PC-3 (cell line): ENCODE data around the gene MC5R. TPM values are rescaled to one million over a fixed set of nuclear protein-coding genes. Genes with fewer than 3 reads are reported as not detected.

ENCODE experiments used
- ATAC-seq: fragments of 200-7000 bp; cut with Tn5 transposase; 2 replicates; pipeline ENCODE4 v1.9.1; 2020; ENCODE audit warnings: mild to moderate bottlenecking, moderate library complexity
- Bru-seq: library from RNA; stranded (reverse); fragments of 400-500 nt; gene quantifications from one replicate; lab custom pipeline; 2021; lab: Mats Ljungman, UMichigan
- BruChase-seq, 2 experiments: library from RNA; stranded (reverse); fragments of 400-500 nt; gene quantifications; one replicate each; lab custom pipeline; 2021; lab: Mats Ljungman, UMichigan
- BruUV-seq: library from RNA; stranded (reverse); fragments of 400-500 nt; replicated peaks from 2 replicates; lab custom pipeline; 2021; lab: Mats Ljungman, UMichigan
- CTCF ChIA-PET: fragments of 300-600 bp; sonication (Branson Sonifier 250); formaldehyde crosslinking; loops from one replicate; lab custom pipeline; 2022; ENCODE audit warnings: antibody characterized with exemption; lab: Charles Lee
- POLR2A ChIA-PET: fragments of 300-600 bp; sonication (Branson Sonifier 250); formaldehyde crosslinking; loops from one replicate; lab custom pipeline; 2022; ENCODE audit warnings: antibody characterized with exemption; ENCODE audit not compliant: unreplicated experiment; lab: Charles Lee
- DNase-seq: peaks from one replicate; pipeline ENCODE4 v3.0.0-alpha.2; 2015
- H2AFZ ChIP-seq: fragments of 300-600 bp; sonication (generic); 2 replicates; pipeline ENCODE4 v1.6.0; 2016; ENCODE audit warnings: antibody characterized with exemption, low read length
- H3F3A ChIP-seq: fragments of 300-600 bp; sonication (generic); one replicate; pipeline ENCODE4 v1.6.0; 2017; ENCODE audit warnings: antibody characterized with exemption, low read length, control low read depth, mild to moderate bottlenecking; ENCODE audit not compliant: unreplicated experiment
- H3K27ac ChIP-seq: fragments of 300-600 bp; sonication (generic); 2 replicates; pipeline ENCODE4 v1.5.1; 2016; ENCODE audit warnings: mild to moderate bottlenecking, low read length
- H3K27me3 ChIP-seq: fragments of 300-600 bp; sonication (generic); 2 replicates; pipeline ENCODE4 v1.6.1; 2016; ENCODE audit warnings: low read length, mixed read lengths
- H3K36me3 ChIP-seq: fragments of 300-600 bp; sonication (generic); 2 replicates; pipeline ENCODE4 v1.6.1; 2016; ENCODE audit warnings: low read depth, mixed run types, low read length, mixed read lengths
- H3K4me1 ChIP-seq: fragments of 300-600 bp; sonication (generic); 2 replicates; pipeline ENCODE4 v1.5.1; 2016; ENCODE audit warnings: low read length; ENCODE audit not compliant: insufficient read depth
- H3K4me2 ChIP-seq: fragments of 300-600 bp; sonication (generic); 2 replicates; pipeline ENCODE4 v1.6.0; 2016; ENCODE audit warnings: low read length
- H3K4me3 ChIP-seq: fragments of 300-600 bp; sonication (generic); 2 replicates; pipeline ENCODE4 v1.5.1; 2016; ENCODE audit warnings: mild to moderate bottlenecking, low read length, mixed read lengths
- H3K79me2 ChIP-seq: fragments of 300-600 bp; sonication (generic); 2 replicates; pipeline ENCODE4 v1.6.1; 2017; ENCODE audit warnings: low read length, mixed read lengths
- H3K9ac ChIP-seq: fragments of 300-600 bp; sonication (generic); 2 replicates; pipeline ENCODE4 v1.6.0; 2016; ENCODE audit warnings: mild to moderate bottlenecking, low read length
- H3K9me2 ChIP-seq: fragments of 300-600 bp; sonication (generic); replicated peaks from 2 replicates; pipeline ENCODE4 v1.6.1; 2016; ENCODE audit warnings: mixed run types, low read length, mixed read lengths
- H3K9me3 ChIP-seq: fragments of 300-600 bp; sonication (generic); 2 replicates; pipeline ENCODE4 v1.6.1; 2016; ENCODE audit warnings: low read length, mixed read lengths
- H4K20me1 ChIP-seq: fragments of 300-600 bp; sonication (generic); 2 replicates; pipeline ENCODE4 v1.6.1; 2016; ENCODE audit warnings: low read length, mixed read lengths
- CTCF ChIP-seq: fragments of 300-600 bp; sonication (generic); conservative IDR thresholded peaks from 2 replicates; pipeline ENCODE4 v1.5.1; 2017; ENCODE audit warnings: antibody characterized with exemption, low read depth, mild to moderate bottlenecking, low read length
- EZH2 ChIP-seq: fragments of 300-600 bp; sonication (generic); IDR thresholded peaks from one replicate; pipeline ENCODE4 v1.6.1; 2017; ENCODE audit warnings: antibody characterized with exemption, mild to moderate bottlenecking, low read length; ENCODE audit not compliant: unreplicated experiment
- EZH2phosphoT487 ChIP-seq: fragments of 300-600 bp; sonication (generic); IDR thresholded peaks from 2 replicates; pipeline ENCODE4 v1.6.1; 2018; ENCODE audit warnings: mild to moderate bottlenecking, antibody characterized with exemption, low read length, borderline replicate concordance
- intact Hi-C: fragments of 100-400 bp; cut with micrococcal nuclease; formaldehyde crosslinking; loops from 2 replicates; pipeline ENCODE4 v1.9.0; 2023
- long read RNA-seq: library from polyadenylated mRNA; unstranded; transcript quantifications from one replicate; pipeline ENCODE4 v2.0.0, GENCODE V29; 2021; ENCODE audit not compliant: unreplicated experiment
- total RNA-seq: library from RNA; depleted of rRNA; stranded (reverse); fragments of >200 nt; gene quantifications from 2 replicates; pipeline ENCODE4 v1.2.3, GENCODE V29; 2014; rRNA removed

MC5R gene
- total RNA-seq (not detected in 2 replicates), Bru-seq, nascent RNA (not detected), BruChase-seq, experiment 1, labeled RNA remaining after a 6-hour chase (not detected), BruChase-seq, experiment 2, labeled RNA remaining after a 2-hour chase (percentile 19 among the genes with signal in this experiment)
- long read RNA-seq, result 0 reads

DNA sequence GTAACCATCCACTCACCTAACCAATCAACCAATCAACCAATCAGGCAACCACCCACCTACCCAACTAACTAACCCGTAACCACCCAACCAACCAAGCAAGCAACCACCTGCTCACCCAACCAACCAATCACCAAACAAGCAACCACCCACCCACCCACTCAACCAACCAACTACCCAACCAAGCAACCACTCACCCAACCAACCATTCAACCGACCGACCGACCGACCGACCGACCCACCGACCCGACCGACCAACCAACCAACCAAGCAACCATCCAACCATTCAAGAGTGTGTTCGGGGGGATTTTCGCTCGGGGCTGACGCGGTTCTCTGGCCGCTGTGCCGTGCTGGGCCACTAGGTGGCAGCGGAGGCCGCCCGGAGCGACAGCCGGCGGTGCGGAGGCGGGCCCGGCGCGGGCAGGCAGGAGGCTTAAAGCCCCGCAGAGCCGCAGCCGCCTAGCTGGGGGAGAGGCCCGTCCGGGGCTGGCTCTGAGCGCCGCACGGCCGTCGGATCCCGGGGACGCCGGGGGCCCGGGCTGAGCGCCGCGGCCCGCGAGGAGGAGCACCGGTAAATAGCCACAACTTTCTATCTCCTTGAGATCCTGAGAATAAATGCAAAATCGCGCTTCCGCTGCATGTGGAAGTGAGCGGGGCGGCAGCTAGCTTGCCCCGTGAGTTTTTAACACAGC, at the start of gene MC5R:
MC5R (plus strand) TSS at position 443 of the 689 bp plus-strand sequence. CDS start 1,617 bp downstream, outside the sequence.
- Histone ChIP-seq H3K9ac (no peak within 1 kb of the TSS), H3K36me3 (no peaks in the 10 kb centered on the region), H3K9me2 (no peaks in the 10 kb centered on the region), H3K27me3 (peaks cover 67% of the 10 kb centered on the region), H3F3A (no peaks in the 10 kb centered on the region), H3K4me3 (peak within 1 kb of the TSS; percentile 62), H3K4me2 (peak within 1 kb of the TSS; percentile 83), H3K27ac (no peak within 1 kb of the TSS), H4K20me1 (no peaks in the 10 kb centered on the region), H2AFZ (peak within 1 kb of the TSS; percentile 62), H3K9me3 (no peaks in the 10 kb centered on the region), H3K79me2 (no peaks in the 10 kb centered on the region), H3K4me1 (peaks cover 3% of the 10 kb centered on the region; the same call in 1 of the 2 replicates)
- ATAC-seq, result peak; percentile 90
- no TSS peak for BruUV-seq
- peak; percentile 61 for DNase-seq
- TF ChIP-seq EZH2phosphoT487 (no peak), CTCF (peak; percentile 89)
- ChIA-PET POLR2A (no interaction called here), CTCF (interaction anchor here (0.6 to 0.9 kb wide), 3 partner anchors 98 to 227 kb away, joined by 3 to 7 read pairs (median 3); partner anchors contain the start of genes FAM210A and RNMT)
- intact Hi-C loops, result loop anchor here (2.0 kb wide), 1 partner anchor 263 kb away; no protein-coding TSS in a partner anchor

DNA sequence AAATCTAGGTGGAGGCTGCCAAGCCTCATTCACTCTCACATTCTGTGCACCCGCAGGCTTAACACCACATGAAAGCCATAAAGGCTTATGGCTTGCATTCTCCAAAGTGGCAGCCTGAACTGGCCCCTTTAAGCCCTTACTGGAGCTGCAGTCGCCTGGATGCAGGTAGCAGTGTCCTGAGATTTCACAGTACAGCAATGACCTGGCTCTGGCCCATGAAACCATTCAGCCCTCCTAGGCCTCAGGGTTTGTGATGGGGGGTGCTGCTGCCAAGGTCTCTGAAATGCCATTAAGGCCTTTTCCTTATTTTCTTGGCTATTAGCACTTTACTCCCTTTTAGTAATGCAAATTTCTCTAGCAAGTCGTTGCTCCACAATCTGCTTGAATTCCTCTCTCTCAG, 48.9 kb upstream of the MC5R start:
- DNase-seq (no peak), ATAC-seq (no peak)
- POLR2A ChIA-PET, result no interaction called here
- no peak overlapping the region for H3K4me2 ChIP-seq
- H3K4me3 ChIP-seq, result no peak overlapping the region
- H3K9ac ChIP-seq, result no peak overlapping the region
- BruUV-seq, result no TSS peak
- no peaks in the 10 kb centered on the region for H3K79me2 ChIP-seq
- no peak overlapping the region for H3K27ac ChIP-seq
- no peaks in the 10 kb centered on the region for H3K9me3 ChIP-seq
- no peaks in the 10 kb centered on the region for H3F3A ChIP-seq
- TF ChIP-seq EZH2 (no peak), EZH2phosphoT487 (no peak), CTCF (no peak)
- CTCF ChIA-PET, result no interaction called here
- no peaks in the 10 kb centered on the region for H3K4me1 ChIP-seq
- H2AFZ ChIP-seq, result no peak overlapping the region
- no peaks in the 10 kb centered on the region for H3K36me3 ChIP-seq
- H4K20me1 ChIP-seq, result no peaks in the 10 kb centered on the region
- intact Hi-C loops, result no loop called here
- peaks cover 8% of the 10 kb centered on the region for H3K27me3 ChIP-seq
- no peaks in the 10 kb centered on the region for H3K9me2 ChIP-seq

DNA sequence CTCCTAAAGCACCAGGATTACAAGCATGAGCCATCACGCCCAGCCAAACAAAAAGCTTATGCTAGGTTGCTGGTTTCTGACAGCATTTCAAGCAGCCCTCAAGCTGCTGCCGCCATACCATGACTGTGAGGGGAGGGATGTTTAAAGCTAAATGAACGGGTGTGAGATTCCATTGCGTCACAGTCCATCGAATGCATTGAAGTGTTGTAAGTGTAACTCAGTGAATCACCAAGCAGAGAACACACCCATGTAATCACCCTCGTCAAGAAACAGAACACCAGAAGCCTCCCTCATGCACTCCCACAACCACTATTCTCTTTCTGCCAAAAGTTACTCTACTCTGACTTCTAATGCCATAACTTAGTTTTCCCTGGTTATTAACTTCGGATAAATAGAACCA, 32.8 kb upstream of the MC5R start:
- H3K4me2 ChIP-seq, result no peak overlapping the region
- no peaks in the 10 kb centered on the region for H3K79me2 ChIP-seq
- H3K4me1 ChIP-seq, result no peaks in the 10 kb centered on the region
- intact Hi-C loops, result no loop called here
- no peaks in the 10 kb centered on the region for H3F3A ChIP-seq
- DNase-seq, result no peak
- H2AFZ ChIP-seq, result no peak overlapping the region
- H3K27ac ChIP-seq, result no peak overlapping the region
- H3K4me3 ChIP-seq, result no peak overlapping the region
- H3K9me2 ChIP-seq, result no peaks in the 10 kb centered on the region
- H3K9me3 ChIP-seq, result no peaks in the 10 kb centered on the region
- BruUV-seq, result no TSS peak
- ChIA-PET POLR2A (no interaction called here), CTCF (no interaction called here)
- H3K9ac ChIP-seq, result no peak overlapping the region
- no peaks in the 10 kb centered on the region for H4K20me1 ChIP-seq
- H3K36me3 ChIP-seq, result no peaks in the 10 kb centered on the region
- H3K27me3 ChIP-seq, result peaks cover 13% of the 10 kb centered on the region; the same call in 1 of the 2 replicates
- ATAC-seq, result no peak
- TF ChIP-seq CTCF (no peak), EZH2 (no peak), EZH2phosphoT487 (no peak)
